GM18520 (cell line): Measurements from ENCODE around the gene UGT1A10.

ENCODE experiments used
- ATAC-seq: cut with Tn5 transposase; IDR thresholded peaks from one replicate; pipeline ENCODE4 v1.9.1; 2021; ENCODE audit not compliant: unreplicated experiment

The UGT1A10 gene

GRCh38 chr2:233768076-233768475, 131.8 kb downstream of the UGT1A10 start:
- no peak for ATAC-seq

DNA sequence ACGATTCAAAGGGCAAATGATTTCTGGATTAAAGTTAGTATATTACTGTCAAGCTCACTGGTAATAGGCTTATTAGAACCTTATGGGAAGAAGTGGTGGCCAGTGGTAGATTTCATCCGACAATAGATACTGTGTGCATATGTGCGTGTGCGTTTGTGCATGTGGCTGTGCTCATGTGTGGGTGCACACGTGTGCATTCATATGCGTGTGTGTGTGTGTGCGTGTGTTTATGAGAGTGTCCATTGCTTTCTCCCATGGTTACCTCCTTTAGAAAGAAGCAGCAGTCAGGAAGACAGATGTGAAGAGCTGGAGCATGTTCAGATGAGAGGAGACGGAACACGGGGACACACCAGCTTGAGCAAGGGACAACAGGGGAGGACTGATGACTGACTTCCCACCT, 133.0 kb downstream of the UGT1A10 start:
- ATAC-seq = no peak

DNA sequence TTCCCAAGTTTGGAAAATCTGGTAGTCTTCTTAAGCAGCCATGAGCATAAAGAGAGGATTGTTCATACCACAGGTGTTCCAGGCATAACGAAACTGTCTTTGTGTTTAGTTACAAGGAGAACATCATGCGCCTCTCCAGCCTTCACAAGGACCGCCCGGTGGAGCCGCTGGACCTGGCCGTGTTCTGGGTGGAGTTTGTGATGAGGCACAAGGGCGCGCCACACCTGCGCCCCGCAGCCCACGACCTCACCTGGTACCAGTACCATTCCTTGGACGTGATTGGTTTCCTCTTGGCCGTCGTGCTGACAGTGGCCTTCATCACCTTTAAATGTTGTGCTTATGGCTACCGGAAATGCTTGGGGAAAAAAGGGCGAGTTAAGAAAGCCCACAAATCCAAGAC, 135.9 kb downstream of the UGT1A10 start:
- ATAC-seq = no peak

GRCh38 chr2:233772583-233772982, 136.3 kb downstream of the UGT1A10 start:
- ATAC-seq = no peak

- ATAC-seq = no peak
Measured at GRCh38 chr2:233773854-233774253, 137.6 kb downstream of the UGT1A10 start.

DNA sequence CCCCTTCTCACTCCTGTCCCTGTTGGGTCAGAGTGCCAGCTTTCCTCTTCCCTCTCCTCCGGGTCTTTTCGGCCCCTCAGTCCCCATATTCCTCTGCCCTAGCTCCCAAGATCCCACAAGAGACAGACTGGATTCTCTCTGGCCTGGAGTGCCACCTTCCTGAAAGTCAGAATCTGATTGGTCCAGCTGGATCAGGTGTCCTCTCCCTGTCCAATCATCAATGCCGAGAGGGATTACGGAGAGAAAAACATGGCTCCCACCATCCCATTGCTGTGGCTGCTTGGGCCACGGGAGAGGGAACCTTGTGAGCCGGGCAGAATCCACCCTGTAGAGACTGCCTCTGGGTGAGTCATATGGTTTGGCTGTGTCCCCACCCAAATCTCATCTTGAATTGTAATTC, 139.2 kb downstream of the UGT1A10 start:
- no peak for ATAC-seq

GRCh38 chr2:233778030-233778429, 141.8 kb downstream of the UGT1A10 start, which contains the start of gene MROH2A:
TSS of gene MROH2A (plus strand) at chr2:233778330. CDS start at chr2:233779359, 1,029 bp downstream.
- ATAC-seq = no peak

- no peak for ATAC-seq
Measured at GRCh38 chr2:233779722-233780121, 143.5 kb downstream of the UGT1A10 start.

DNA sequence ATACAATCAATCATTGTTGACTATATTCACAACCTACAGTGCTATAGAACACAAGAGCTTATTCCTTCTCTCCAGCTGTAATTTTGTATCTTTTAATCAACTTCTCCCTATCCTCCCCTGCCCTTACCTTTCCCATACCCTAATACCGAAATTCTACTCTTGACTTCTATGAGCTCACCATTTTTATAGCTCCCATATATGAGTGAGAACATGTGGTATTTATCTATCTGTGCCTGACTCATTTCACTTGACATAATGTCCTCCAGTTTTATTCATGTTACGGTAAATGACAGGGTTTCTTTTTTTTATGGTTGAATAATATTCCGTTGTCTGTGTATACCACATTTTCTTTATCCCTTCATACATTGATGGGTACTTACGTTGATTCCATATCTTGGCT, 144.5 kb downstream of the UGT1A10 start:
- ATAC-seq = no peak

- ATAC-seq = no peak
Measured at GRCh38 chr2:233789554-233789953, 153.3 kb downstream of the UGT1A10 start.

DNA sequence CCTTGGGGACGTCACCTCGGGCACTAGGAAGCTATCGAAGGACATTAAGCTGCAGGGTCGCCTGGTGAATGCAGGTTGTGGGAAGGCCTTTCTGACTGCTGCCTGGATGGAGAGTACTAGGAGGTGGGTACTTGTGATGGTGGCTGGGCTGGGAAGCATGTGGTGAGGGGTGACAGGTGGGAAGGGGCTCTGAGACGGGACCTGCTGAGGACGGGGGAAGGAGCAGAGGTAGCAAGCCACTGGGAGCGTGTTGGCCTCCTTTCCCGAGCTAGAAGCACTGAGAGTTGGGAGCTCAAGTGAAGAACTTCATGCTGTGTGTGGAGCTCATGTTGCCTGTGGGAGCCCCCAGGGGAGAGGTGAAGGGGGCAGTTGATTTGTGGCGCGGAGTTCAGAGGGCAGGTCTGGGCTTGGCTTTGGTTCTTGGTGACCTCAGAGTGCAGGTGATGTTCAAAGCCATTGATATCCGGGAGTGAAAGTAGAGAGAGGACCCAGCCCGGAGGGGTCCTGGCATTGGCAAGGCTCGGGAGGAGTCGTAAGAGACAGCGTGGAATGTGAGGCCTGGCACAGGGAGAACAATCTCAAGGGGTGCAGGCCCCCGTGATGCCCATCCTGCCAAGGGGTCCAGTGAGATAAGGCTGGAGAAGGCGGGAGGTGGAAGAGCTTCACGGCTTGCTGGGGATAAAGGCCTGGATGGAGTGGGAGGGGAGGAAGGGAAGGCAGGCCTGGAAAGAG, 155.1 kb downstream of the UGT1A10 start:
- ATAC-seq = no peak

- no peak for ATAC-seq
Measured at GRCh38 chr2:233791883-233792329, 155.7 kb downstream of the UGT1A10 start.

DNA sequence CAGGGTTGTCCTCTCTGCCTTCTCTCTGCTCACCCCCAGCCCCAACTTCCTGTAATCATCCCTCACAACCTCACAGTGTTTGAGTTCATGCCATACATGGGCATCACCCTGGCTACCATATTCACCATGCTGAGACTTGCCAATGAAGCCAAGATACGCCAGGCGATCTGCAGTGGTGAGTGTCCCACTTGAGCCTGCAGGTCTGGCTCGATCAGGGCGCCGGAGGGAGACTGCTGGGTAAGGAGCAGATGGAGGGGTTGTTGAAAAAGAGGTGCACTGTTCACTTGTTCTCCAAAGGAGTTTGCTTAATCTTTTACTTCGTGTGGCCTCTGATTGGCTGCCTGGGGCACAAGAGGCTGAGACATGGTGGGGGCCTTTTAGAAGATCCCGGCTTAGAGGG, 156.5 kb downstream of the UGT1A10 start:
- ATAC-seq = no peak

DNA sequence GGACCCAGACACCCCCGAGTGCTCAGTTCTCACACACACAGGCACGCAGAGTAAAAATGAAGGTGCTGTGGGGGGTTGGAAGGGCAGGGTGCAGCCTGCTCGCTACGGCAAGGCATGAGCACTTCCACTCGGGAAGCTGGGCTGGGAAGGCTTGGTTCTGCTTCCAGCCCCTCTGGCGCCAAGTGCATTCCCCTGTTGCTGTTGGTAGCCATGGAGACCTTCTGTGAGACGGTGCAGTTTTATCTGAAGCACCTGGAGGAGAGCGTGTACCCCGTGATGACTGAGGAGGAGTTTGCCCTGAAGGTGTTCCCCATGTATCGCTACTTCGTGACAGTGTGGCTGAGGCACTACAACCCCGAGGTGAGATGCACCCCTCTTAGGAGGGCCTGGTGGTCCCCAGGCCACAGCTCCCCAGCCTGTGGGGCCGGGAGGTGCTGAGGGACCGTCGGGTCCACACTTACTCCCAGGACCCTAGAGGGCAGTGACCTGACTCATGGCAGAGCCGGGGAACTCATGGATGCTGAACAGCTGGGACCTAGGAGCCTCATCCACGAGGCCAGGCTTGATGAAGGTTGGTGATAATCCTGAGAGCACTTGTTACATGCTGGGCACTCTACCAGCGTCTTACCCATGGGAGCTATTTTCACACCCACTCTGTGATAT, 157.3 kb downstream of the UGT1A10 start:
- no peak for ATAC-seq

DNA sequence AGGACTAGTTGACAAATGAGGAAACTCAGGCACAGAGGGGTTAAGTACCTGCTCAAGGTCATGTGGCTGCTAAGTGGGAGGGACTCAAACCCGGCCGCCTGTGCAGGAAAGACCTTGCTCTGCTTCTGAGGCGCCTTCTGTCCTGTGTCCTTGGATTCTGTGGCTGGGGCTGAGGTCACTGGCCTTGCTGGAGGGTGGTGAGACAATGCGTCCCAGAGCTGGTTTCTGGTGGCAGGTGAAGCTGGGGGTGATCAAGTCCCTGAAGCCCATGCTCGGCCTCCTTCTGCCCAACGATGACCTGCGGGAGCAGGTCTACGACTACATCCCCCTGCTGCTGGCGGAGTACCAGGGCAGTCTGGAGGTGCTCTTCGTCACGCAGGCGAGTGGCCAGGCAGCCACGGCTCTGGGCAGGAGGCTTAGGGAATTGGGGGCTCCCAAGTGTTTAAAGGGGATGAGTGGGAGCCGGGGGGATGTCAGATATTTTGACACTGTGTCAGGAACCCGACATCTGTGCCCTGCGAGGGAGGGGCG, 157.9 kb downstream of the UGT1A10 start:
- ATAC-seq = no peak

DNA sequence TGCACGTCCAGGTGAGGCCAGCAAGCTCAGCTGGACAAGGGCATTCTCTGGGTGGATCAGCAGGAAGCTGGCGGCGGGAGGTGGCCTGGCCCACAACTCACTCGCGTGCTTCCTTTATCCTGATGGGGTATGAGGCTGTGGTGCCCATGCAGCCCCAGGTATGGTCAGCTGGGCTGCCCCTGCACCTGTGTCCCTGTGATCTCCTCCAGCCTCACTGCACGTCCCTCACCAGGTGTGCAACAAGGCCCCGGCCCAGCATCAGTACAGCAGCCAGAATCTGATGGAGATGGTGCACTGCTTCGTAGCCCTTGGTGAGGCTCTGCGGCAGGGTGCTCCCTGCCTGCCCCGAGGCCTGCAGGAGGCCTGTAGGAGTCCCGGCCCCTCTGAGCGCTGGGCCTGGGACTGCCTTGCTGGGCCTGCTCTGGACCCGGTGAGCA, 159.5 kb downstream of the UGT1A10 start:
- no peak for ATAC-seq

- ATAC-seq = no peak
Measured at GRCh38 chr2:233796254-233796653, 160.0 kb downstream of the UGT1A10 start.

- ATAC-seq = no peak
Measured at GRCh38 chr2:233798335-233799086, 162.3 kb downstream of the UGT1A10 start.

- ATAC-seq = no peak
Measured at GRCh38 chr2:233799087-233799665, 162.9 kb downstream of the UGT1A10 start.

DNA sequence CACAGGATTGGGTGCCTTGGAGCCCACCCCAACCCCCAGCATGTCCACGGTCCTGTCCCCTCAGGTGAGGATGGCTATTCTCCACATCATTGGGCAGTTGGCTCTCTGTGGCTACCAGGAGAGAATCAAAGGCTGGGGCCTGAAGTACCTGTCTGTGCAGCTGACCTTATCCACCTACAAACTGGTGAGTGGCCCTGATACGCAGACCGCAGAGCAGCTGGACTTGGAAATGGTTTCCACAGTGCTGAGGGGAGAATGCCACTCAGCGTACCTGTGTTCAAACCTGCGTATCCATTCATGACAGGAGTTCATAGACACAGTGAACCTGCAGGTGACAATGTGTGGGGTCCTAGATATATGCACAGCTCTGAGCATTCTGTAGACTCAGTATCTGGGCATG, 163.5 kb downstream of the UGT1A10 start:
- ATAC-seq = no peak

GRCh38 chr2:233800208-233800607, 164.0 kb downstream of the UGT1A10 start:
- no peak for ATAC-seq
